Erythroblast (primary cell): ENCODE data around the gene PCP4.

Experiments
- DNase-seq, 2 experiments: peaks; one replicate each; lab custom pipeline; 2025; lab: John Stamatoyannopoulos, UW
- GATA1 ChIP-seq: IDR thresholded peaks from 2 replicates; pipeline ENCODE4 v1.6.1; 2011; ENCODE audit warnings: low read depth, mild to moderate bottlenecking, control low read depth, low read length, moderate library complexity
- POLR2A ChIP-seq: IDR thresholded peaks from 2 replicates; pipeline ENCODE4 v1.6.1; 2011; ENCODE audit warnings: mild to moderate bottlenecking, low read length

The PCP4 gene

GRCh38 chr21:39955326-39955725 is 88.1 kb downstream of the PCP4 start:
- TF ChIP-seq POLR2A = no peak
- no peak for TF ChIP-seq GATA1
- DNase-seq = no peak

- no peak for DNase-seq
- TF ChIP-seq POLR2A = no peak
- TF ChIP-seq GATA1 = no peak
Observed at GRCh38 chr21:39956586-39956985, 89.3 kb downstream of the PCP4 start.

- TF ChIP-seq POLR2A = no peak
- no peak for TF ChIP-seq GATA1
- no peak for DNase-seq
Observed at GRCh38 chr21:39958731-39959130, 91.5 kb downstream of the PCP4 start.

GRCh38 chr21:39961251-39961650 is 94.0 kb downstream of the PCP4 start:
- no peak for TF ChIP-seq POLR2A
- TF ChIP-seq GATA1 = no peak
- no peak for DNase-seq

GRCh38 chr21:39965026-39965425 is 97.8 kb downstream of the PCP4 start:
- TF ChIP-seq GATA1 (no peak), POLR2A (no peak)

GRCh38 chr21:39966786-39967185 is 99.5 kb downstream of the PCP4 start:
- DNase-seq = no peak
- TF ChIP-seq GATA1 = no peak
- no peak for TF ChIP-seq POLR2A

More at GRCh38 chr21:39965026-39965425, 97.8 kb downstream of the PCP4 start:
- DNase-seq = no peak

GRCh38 chr21:39968010-39968409 is 100.8 kb downstream of the PCP4 start:
- no peak for TF ChIP-seq GATA1
- no peak for TF ChIP-seq POLR2A
- DNase-seq = no peak

GRCh38 chr21:39969691-39970364 is 102.6 kb downstream of the PCP4 start:
- no peak for DNase-seq
- TF ChIP-seq GATA1 (no peak), POLR2A (no peak)

GRCh38 chr21:39971956-39972355 is 104.7 kb downstream of the PCP4 start:
- no peak for TF ChIP-seq POLR2A
- no peak for TF ChIP-seq GATA1
- no peak for DNase-seq

GRCh38 chr21:39972471-39972870 is 105.2 kb downstream of the PCP4 start:
- DNase-seq = no peak
- no peak for TF ChIP-seq GATA1

- TF ChIP-seq GATA1 (no peak), POLR2A (no peak)
- DNase-seq = no peak
Observed at GRCh38 chr21:39972976-39973770, 105.9 kb downstream of the PCP4 start.

GRCh38 chr21:39976800-39977199 is 109.6 kb downstream of the PCP4 start:
- TF ChIP-seq GATA1 (no peak), POLR2A (no peak)
- DNase-seq = no peak
